HCT116 (cell line): Measurements from ENCODE around the gene DIP2C. TPM values are rescaled to one million over a fixed set of nuclear protein-coding genes. Genes with fewer than 3 reads are reported as not detected.

ENCODE experiments used
- ATAC-seq: fragments of 200-7000 bp; cut with Tn5 transposase; 2 replicates; pipeline ENCODE4 v1.9.1; 2020; ENCODE audit warnings: mild to moderate bottlenecking, moderate library complexity
- BruUV-seq: library from RNA; stranded (reverse); fragments of 400-500 nt; replicated peaks from 2 replicates; lab custom pipeline; 2021; lab: Mats Ljungman, UMichigan
- CTCF ChIA-PET: fragments of 300-600 bp; sonication (Branson Sonifier 250); formaldehyde crosslinking; loops from one replicate; lab custom pipeline; 2021; ENCODE audit warnings: antibody characterized with exemption; lab: Charles Lee
- POLR2A ChIA-PET: fragments of 300-600, 350-600 bp; sonication (Branson Sonifier 250); formaldehyde crosslinking; loops from one replicate; lab custom pipeline; 2021; ENCODE audit warnings: antibody characterized with exemption; lab: Charles Lee
- RAD21 ChIA-PET, 2 experiments: fragments of 300-600 bp; sonication (Branson Sonifier 250); formaldehyde crosslinking; loops; one replicate each; lab custom pipeline; 2023; ENCODE audit warnings: low total read pairs in 2 of 2; ENCODE audit not compliant: uncharacterized antibody in 2 of 2, unreplicated experiment in 2 of 2, low non-redundant PET in 1 of 2; lab: Charles Lee
- DNase-seq: peaks from one replicate; pipeline ENCODE4 v3.0.0-alpha.2; 2010; ENCODE audit warnings: low read depth, low spot score
- H2AFZ ChIP-seq: fragments of 200-600 bp; shearing (Covaris generic), sonication (generic); 2 replicates; pipeline ENCODE4 v1.6.1; 2017; ENCODE audit warnings: low read depth, mixed run types, mixed read lengths, antibody characterized with exemption, low read length; ENCODE audit not compliant: poor library complexity, severe bottlenecking
- H3K27ac ChIP-seq: 2 replicates; pipeline ENCODE4 v1.5.1; 2012; ENCODE audit warnings: low read depth, low read length
- H3K27me3 ChIP-seq: fragments of 200-600 bp; sonication (generic); 2 replicates; pipeline ENCODE4 v1.6.1; 2016; ENCODE audit warnings: mixed run types, low read length, mixed read lengths; ENCODE audit not compliant: insufficient read depth
- H3K36me3 ChIP-seq, 2 experiments: fragments of 200-500 bp in 1 of 2; fragments of 200-600 bp in 1 of 2; sonication (Bioruptor generic) in 1 of 2; sonication (generic) in 1 of 2; 2 replicates each; pipeline versions ENCODE4 v1.5.1 to v1.6.1; 2014 to 2016; ENCODE audit warnings: low read length in 2 of 2, inconsistent platforms in 1 of 2, mixed read lengths in 1 of 2, mixed run types in 1 of 2; ENCODE audit not compliant: insufficient read depth in 2 of 2, control insufficient read depth in 1 of 2
- H3K4me1 ChIP-seq, 2 experiments: fragments of 200-600 bp in 1 of 2; sonication (generic) in 1 of 2; 2 replicates each; pipeline versions ENCODE4 v1.5.1 to v1.6.1; 2012 to 2017; ENCODE audit warnings: low read length in 2 of 2, inconsistent platforms in 1 of 2, mild to moderate bottlenecking in 1 of 2, mixed read lengths in 1 of 2, mixed run types in 1 of 2, moderate library complexity in 1 of 2; ENCODE audit not compliant: insufficient read depth in 2 of 2, control insufficient read depth in 1 of 2
- H3K4me2 ChIP-seq: fragments of 200-600 bp; sonication (generic); 2 replicates; pipeline ENCODE4 v1.6.1; 2017; ENCODE audit warnings: mixed run types, low read length, mixed read lengths
- H3K4me3 ChIP-seq, 2 experiments: fragments of 200-600 bp in 1 of 2; sonication (generic) in 1 of 2; replicated peaks in 1 of 2; 2 replicates each; pipeline ENCODE4 v1.5.1; 2011 to 2016; ENCODE audit warnings: low read length in 2 of 2, control low read depth in 1 of 2, low read depth in 1 of 2, mild to moderate bottlenecking in 1 of 2, mixed read lengths in 1 of 2, mixed run types in 1 of 2
- H3K79me2 ChIP-seq: fragments of 200-600 bp; sonication (generic); 2 replicates; pipeline ENCODE4 v1.6.1; 2017; ENCODE audit warnings: mild to moderate bottlenecking, mixed run types, low read length, moderate library complexity, mixed read lengths; ENCODE audit not compliant: insufficient read depth
- H3K9ac ChIP-seq: fragments of 200-600 bp; sonication (generic); 2 replicates; pipeline ENCODE4 v1.6.1; 2016; ENCODE audit warnings: low read length, mixed read lengths
- H3K9me2 ChIP-seq: fragments of 200-600 bp; sonication (generic), shearing (Covaris generic); 2 replicates; pipeline ENCODE4 v1.6.1; 2017; ENCODE audit warnings: mixed run types, mild to moderate bottlenecking, moderate library complexity; ENCODE audit not compliant: insufficient read depth
- H3K9me3 ChIP-seq, 2 experiments: fragments of 200-500 bp in 1 of 2; fragments of 200-600 bp in 1 of 2; sonication (Bioruptor generic) in 1 of 2; sonication (generic) in 1 of 2; 2 replicates each; pipeline ENCODE4 v1.6.1; 2014 to 2017; ENCODE audit warnings: low read length in 2 of 2, mixed read lengths in 2 of 2, inconsistent platforms in 1 of 2, low read depth in 1 of 2, mild to moderate bottlenecking in 1 of 2, mixed run types in 1 of 2, moderate library complexity in 1 of 2; ENCODE audit not compliant: control insufficient read depth in 1 of 2, insufficient read depth in 1 of 2
- H4K20me1 ChIP-seq: fragments of 200-600 bp; sonication (generic), shearing (Covaris generic); 2 replicates; pipeline ENCODE4 v1.6.1; 2017; ENCODE audit warnings: mixed run types, mild to moderate bottlenecking, moderate library complexity; ENCODE audit not compliant: insufficient read depth
- ATF3 ChIP-seq: IDR thresholded peaks from 2 replicates; pipeline ENCODE4 v1.6.1; 2012
- EGR1 ChIP-seq: IDR thresholded peaks from 2 replicates; pipeline ENCODE4 v1.6.1; 2012; ENCODE audit warnings: low read depth
- EZH2phosphoT487 ChIP-seq: fragments of 200-600 bp; IDR thresholded peaks from 2 replicates; pipeline ENCODE4 v1.6.1; 2018; ENCODE audit warnings: antibody characterized with exemption, borderline replicate concordance
- FOSL1 ChIP-seq: IDR thresholded peaks from 2 replicates; pipeline ENCODE4 v1.6.1; 2012; ENCODE audit warnings: low read depth
- JUND ChIP-seq: IDR thresholded peaks from 2 replicates; pipeline ENCODE4 v1.6.1; 2012
- MAX ChIP-seq: IDR thresholded peaks from 2 replicates; pipeline ENCODE4 v1.6.1; 2012
- POLR2A ChIP-seq: IDR thresholded peaks from 2 replicates; pipeline ENCODE4 v1.7.0; 2011; ENCODE audit warnings: borderline replicate concordance; ENCODE audit not compliant: insufficient read depth, insufficient read length; ENCODE audit errors: extremely low read depth
- POLR2AphosphoS5 ChIP-seq: IDR thresholded peaks from 2 replicates; pipeline ENCODE4 v1.6.1; 2011; ENCODE audit warnings: mild to moderate bottlenecking, low read depth, low read length, moderate library complexity
- RAD21 ChIP-seq: IDR thresholded peaks from 2 replicates; pipeline ENCODE4 v1.6.1; 2012; ENCODE audit warnings: low read depth, mild to moderate bottlenecking
- SIN3A ChIP-seq: IDR thresholded peaks from 2 replicates; pipeline ENCODE4 v1.6.1; 2012; ENCODE audit warnings: low read depth
- SRF ChIP-seq: IDR thresholded peaks from 2 replicates; pipeline ENCODE4 v1.6.1; 2012; ENCODE audit warnings: low read depth
- TCF7L2 ChIP-seq: IDR thresholded peaks from 2 replicates; pipeline ENCODE4 v1.7.0; 2011; ENCODE audit warnings: borderline replicate concordance, inconsistent platforms; ENCODE audit not compliant: insufficient read depth, insufficient read length; ENCODE audit errors: extremely low read depth
- ZFX ChIP-seq: fragments of 450-650 bp; IDR thresholded peaks from 2 replicates; pipeline ENCODE4 v1.6.1; 2017
- intact Hi-C: fragments of 100-400 bp; cut with micrococcal nuclease; formaldehyde crosslinking; loops from 2 replicates; pipeline ENCODE4 v1.10.0; 2022
- total RNA-seq: library from RNA; stranded (reverse); gene quantifications from one replicate; pipeline ENCODE4 v1.2.1, GENCODE V29; 2021; ENCODE audit not compliant: unreplicated experiment
- TF ChIP-seq, protein P1 (sequence below): IDR thresholded peaks from 2 replicates; pipeline ENCODE4 v1.6.1; 2011; ENCODE audit warnings: mild to moderate bottlenecking, low read length, moderate library complexity; ENCODE audit not compliant: insufficient replicate concordance; ENCODE audit errors: extremely low read depth
- TF ChIP-seq, protein P2 (sequence below), 3 experiments: fragments of 200-600 bp in 1 of 3; sonication (generic) in 1 of 3; IDR thresholded peaks in 2 of 3; conservative IDR thresholded peaks in 1 of 3; 2 replicates each; pipeline ENCODE4 v1.5.1; 2012 to 2017; ENCODE audit warnings: low read depth in 2 of 3, low read length in 2 of 3, antibody characterized with exemption in 1 of 3, borderline replicate concordance in 1 of 3, control low read depth in 1 of 3, mild to moderate bottlenecking in 1 of 3, mixed read lengths in 1 of 3, mixed run types in 1 of 3, moderate library complexity in 1 of 3; ENCODE audit not compliant: insufficient read depth in 1 of 3

DIP2C gene
- total RNA-seq, 1 experiment from 2014 or later = 15.4 TPM

- ATAC-seq (no peak), DNase-seq (no peak)
- Histone ChIP-seq H2AFZ (no peak overlapping the region), H3K9me3 (no peaks in the 10 kb centered on the region), H3K4me1 (no peaks in the 10 kb centered on the region), H3K4me2 (no peak overlapping the region), H3K27me3 (no peaks in the 10 kb centered on the region), H3K36me3 (no peaks in the 10 kb centered on the region), H3K79me2 (no peaks in the 10 kb centered on the region), H3K9me2 (no peaks in the 10 kb centered on the region), H3K4me3 (no peak overlapping the region), H3K27ac (no peak overlapping the region), H4K20me1 (no peaks in the 10 kb centered on the region), H3K9ac (no peak overlapping the region)
- intact Hi-C loops = no loop called here
- TF ChIP-seq POLR2A = no peak
- no peak for TF ChIP-seq SRF
- TF ChIP-seq MAX = no peak
- no peak for TF ChIP-seq TCF7L2
- no peak for TF ChIP-seq RAD21
- TF ChIP-seq POLR2AphosphoS5 = no peak
- no peak for TF ChIP-seq ZFX
- no peak for TF ChIP-seq EGR1
- TF ChIP-seq, protein P1, sequence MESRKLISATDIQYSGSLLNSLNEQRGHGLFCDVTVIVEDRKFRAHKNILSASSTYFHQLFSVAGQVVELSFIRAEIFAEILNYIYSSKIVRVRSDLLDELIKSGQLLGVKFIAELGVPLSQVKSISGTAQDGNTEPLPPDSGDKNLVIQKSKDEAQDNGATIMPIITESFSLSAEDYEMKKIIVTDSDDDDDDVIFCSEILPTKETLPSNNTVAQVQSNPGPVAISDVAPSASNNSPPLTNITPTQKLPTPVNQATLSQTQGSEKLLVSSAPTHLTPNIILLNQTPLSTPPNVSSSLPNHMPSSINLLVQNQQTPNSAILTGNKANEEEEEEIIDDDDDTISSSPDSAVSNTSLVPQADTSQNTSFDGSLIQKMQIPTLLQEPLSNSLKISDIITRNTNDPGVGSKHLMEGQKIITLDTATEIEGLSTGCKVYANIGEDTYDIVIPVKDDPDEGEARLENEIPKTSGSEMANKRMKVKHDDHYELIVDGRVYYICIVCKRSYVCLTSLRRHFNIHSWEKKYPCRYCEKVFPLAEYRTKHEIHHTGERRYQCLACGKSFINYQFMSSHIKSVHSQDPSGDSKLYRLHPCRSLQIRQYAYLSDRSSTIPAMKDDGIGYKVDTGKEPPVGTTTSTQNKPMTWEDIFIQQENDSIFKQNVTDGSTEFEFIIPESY = no peak
- TF ChIP-seq, protein P2, sequence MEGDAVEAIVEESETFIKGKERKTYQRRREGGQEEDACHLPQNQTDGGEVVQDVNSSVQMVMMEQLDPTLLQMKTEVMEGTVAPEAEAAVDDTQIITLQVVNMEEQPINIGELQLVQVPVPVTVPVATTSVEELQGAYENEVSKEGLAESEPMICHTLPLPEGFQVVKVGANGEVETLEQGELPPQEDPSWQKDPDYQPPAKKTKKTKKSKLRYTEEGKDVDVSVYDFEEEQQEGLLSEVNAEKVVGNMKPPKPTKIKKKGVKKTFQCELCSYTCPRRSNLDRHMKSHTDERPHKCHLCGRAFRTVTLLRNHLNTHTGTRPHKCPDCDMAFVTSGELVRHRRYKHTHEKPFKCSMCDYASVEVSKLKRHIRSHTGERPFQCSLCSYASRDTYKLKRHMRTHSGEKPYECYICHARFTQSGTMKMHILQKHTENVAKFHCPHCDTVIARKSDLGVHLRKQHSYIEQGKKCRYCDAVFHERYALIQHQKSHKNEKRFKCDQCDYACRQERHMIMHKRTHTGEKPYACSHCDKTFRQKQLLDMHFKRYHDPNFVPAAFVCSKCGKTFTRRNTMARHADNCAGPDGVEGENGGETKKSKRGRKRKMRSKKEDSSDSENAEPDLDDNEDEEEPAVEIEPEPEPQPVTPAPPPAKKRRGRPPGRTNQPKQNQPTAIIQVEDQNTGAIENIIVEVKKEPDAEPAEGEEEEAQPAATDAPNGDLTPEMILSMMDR (IDR thresholded peaks at IDR 0.05 in 2 of 3, conservative IDR thresholded peaks at IDR 0.05 in 1 of 3; ENCODE audit: borderline replicate concordance in 1 of 3, insufficient read depth in 1 of 3, low read depth in 2 of 3, low read length in 2 of 3) = no peak
- TF ChIP-seq JUND = no peak
- TF ChIP-seq ATF3 = no peak
- no peak for TF ChIP-seq EZH2phosphoT487
- no peak for TF ChIP-seq FOSL1
- TF ChIP-seq SIN3A = no peak
- no TSS peak for BruUV-seq
- ChIA-PET POLR2A (no interaction called here), RAD21 (no interaction called here), CTCF (no interaction called here)
Observed at GRCh38 chr10:234708-235406, 454.6 kb downstream of the DIP2C start.
